ENCODE results near the gene F2RL1.

- TF ChIP-seq RFX5 (IDR thresholded peaks at IDR 0.05; ENCODE audit: low read depth, low read length) (no peak), IRF2 (CRISPR knock-in tag; IDR thresholded peaks at IDR 0.05) (no peak), TRIM24 (CRISPR knock-in tag; IDR thresholded peaks at IDR 0.05) (no peak), EHMT2 (IDR thresholded peaks at IDR 0.05; ENCODE audit: borderline replicate concordance, low read depth, low read length) (no peak), ZNF891 (CRISPR knock-in tag; IDR thresholded peaks at IDR 0.05) (no peak), POLR2A (IDR thresholded peaks at IDR 0.05; ENCODE audit: insufficient read depth in 1 of 2, low read depth in 2 of 2, low read length in 2 of 2) (no peak), SRF (IDR thresholded peaks at IDR 0.05; ENCODE audit: low read depth, low read length) (no peak), USF2 (IDR thresholded peaks at IDR 0.05; ENCODE audit: low read depth, low read length) (no peak), USF2 (CRISPR knock-in tag; IDR thresholded peaks at IDR 0.05; ENCODE audit: borderline replicate concordance) (no peak), ZNF335 (CRISPR knock-in tag; IDR thresholded peaks at IDR 0.05) (no peak)
- TF ChIP-seq, protein P1, sequence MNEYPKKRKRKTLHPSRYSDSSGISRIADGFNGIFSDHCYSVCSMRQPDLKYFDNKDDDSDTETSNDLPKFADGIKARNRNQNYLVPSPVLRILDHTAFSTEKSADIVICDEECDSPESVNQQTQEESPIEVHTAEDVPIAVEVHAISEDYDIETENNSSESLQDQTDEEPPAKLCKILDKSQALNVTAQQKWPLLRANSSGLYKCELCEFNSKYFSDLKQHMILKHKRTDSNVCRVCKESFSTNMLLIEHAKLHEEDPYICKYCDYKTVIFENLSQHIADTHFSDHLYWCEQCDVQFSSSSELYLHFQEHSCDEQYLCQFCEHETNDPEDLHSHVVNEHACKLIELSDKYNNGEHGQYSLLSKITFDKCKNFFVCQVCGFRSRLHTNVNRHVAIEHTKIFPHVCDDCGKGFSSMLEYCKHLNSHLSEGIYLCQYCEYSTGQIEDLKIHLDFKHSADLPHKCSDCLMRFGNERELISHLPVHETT (CRISPR knock-in tag; conservative IDR thresholded peaks at IDR 0.05) = no peak
Measured at GRCh38 chr5:76819851-76820525, 1.2 kb downstream of the F2RL1 start.

Data from HepG2 (cell line).